Tibial nerve (tissue), 4 donors: ENCODE measurements around the gene GNG12. TPM values are rescaled to one million over a fixed set of nuclear protein-coding genes. Genes with fewer than 3 reads are reported as not detected.
"Not testable (repeated sequence)": the region's sequence is repeated elsewhere in the genome, so short reads cannot be mapped to it uniquely, and the experiment has no call there.

Source experiments
- DNase-seq, 2 donors: peaks; one replicate each; pipeline ENCODE4 v3.0.0-alpha.2; 2019; ENCODE audit warnings: low spot score in 2 of 2
- H3K27ac ChIP-seq, 4 donors: fragments of 200-600 bp; sonication (generic) in 3 of 4; one replicate each; pipeline ENCODE4 v1.5.1; 2017 to 2019; ENCODE audit warnings: mild to moderate bottlenecking in 1 of 4
- H3K27me3 ChIP-seq, 2 donors: fragments of 200-600 bp; sonication (generic) in 1 of 2; one replicate each; pipeline versions ENCODE4 v1.5.1 to v1.6.0; 2017 to 2019
- H3K36me3 ChIP-seq, 3 donors: fragments of 200-600 bp; sonication (generic); one replicate each; pipeline ENCODE4 v1.5.1; 2018 to 2019
- H3K4me1 ChIP-seq, 4 donors: fragments of 200-600 bp; sonication (generic) in 3 of 4; one replicate each; pipeline ENCODE4 v1.5.1; 2017 to 2019
- H3K4me3 ChIP-seq, 4 donors: fragments of 200-600 bp; sonication (generic) in 3 of 4; one replicate each; pipeline ENCODE4 v1.5.1; 2017 to 2019; ENCODE audit warnings: mild to moderate bottlenecking in 1 of 4, moderate library complexity in 1 of 4
- H3K9me3 ChIP-seq, 4 donors: fragments of 200-600 bp; sonication (generic) in 3 of 4; one replicate each; pipeline ENCODE4 v1.5.1; 2017 to 2019
- CTCF ChIP-seq, 5 experiments: fragments of 200-600 bp in 3 of 5; fragments of 450-650 bp in 2 of 5; sonication (generic) in 3 of 5; IDR thresholded peaks; one replicate each; pipeline ENCODE4 v1.5.1; 2016 to 2019; ENCODE audit warnings: antibody characterized with exemption in 5 of 5, mild to moderate bottlenecking in 3 of 5, moderate library complexity in 2 of 5
- EP300 ChIP-seq, 2 donors: sonication (generic); formaldehyde crosslinking; IDR thresholded peaks; one replicate each; pipeline ENCODE4 v1.6.1; 2017; ENCODE audit warnings: antibody characterized with exemption in 2 of 2, mild to moderate bottlenecking in 1 of 2
- POLR2A ChIP-seq, 2 donors: fragments of 450-650 bp; IDR thresholded peaks; one replicate each; pipeline ENCODE4 v1.6.1; 2017; ENCODE audit warnings: antibody characterized with exemption in 2 of 2, mild to moderate bottlenecking in 2 of 2, moderate library complexity in 2 of 2
- WGBS, 2 donors: methylation state at CpG; one replicate each; pipeline ENCODE4 v1.1.5; 2018; 5-methylcytosine and 5-hydroxymethylcytosine counted together
- total RNA-seq, 4 donors: library from RNA; depleted of rRNA; stranded (reverse); fragments of >200 nt; gene quantifications; one replicate each; pipeline ENCODE4 v1.1.0, GENCODE V29; 2016

GNG12 gene
- total RNA-seq, 4 donors from 2014 or later = 55.9 to 71.8 (median 68.4) TPM

- Histone ChIP-seq H3K27ac (no peak overlapping the region), H3K36me3 (no peaks in the 10 kb centered on the region), H3K4me1 (no peaks in the 10 kb centered on the region), H3K9me3 (no peaks in the 10 kb centered on the region), H3K27me3 (no peaks in the 10 kb centered on the region), H3K4me3 (no peak overlapping the region)
- DNase-seq = no peak
- 36 to 41% methylated on average over 1 of the region's 1 CpG for WGBS, 2 donors
- TF ChIP-seq POLR2A (IDR thresholded peaks at IDR 0.05) = no peak
- TF ChIP-seq CTCF (IDR thresholded peaks at IDR 0.05) = no peak
- TF ChIP-seq EP300 (IDR thresholded peaks at IDR 0.05) = no peak
Observed at GRCh38 chr1:67668660-67669059, 164.6 kb downstream of the GNG12 start.

GRCh38 chr1:67666636-67667035, 166.6 kb downstream of the GNG12 start:
- Histone ChIP-seq H3K27ac (no peak overlapping the region), H3K36me3 (no peaks in the 10 kb centered on the region), H3K4me3 (no peak overlapping the region), H3K4me1 (no peaks in the 10 kb centered on the region), H3K9me3 (no peaks in the 10 kb centered on the region), H3K27me3 (no peaks in the 10 kb centered on the region)
- no peak for DNase-seq
- TF ChIP-seq POLR2A (IDR thresholded peaks at IDR 0.05) (no peak), CTCF (IDR thresholded peaks at IDR 0.05) (no peak), EP300 (IDR thresholded peaks at IDR 0.05) (no peak)
- 91 to 92% methylated on average over 5 of the region's 5 CpGs for WGBS, 2 donors

- not testable (repeated sequence) for H3K27ac ChIP-seq, DNase-seq, H3K36me3 ChIP-seq, H3K4me1 ChIP-seq, H3K9me3 ChIP-seq, H3K4me3 ChIP-seq, H3K27me3 ChIP-seq
Observed at GRCh38 chr1:67665307-67665706, 168.0 kb downstream of the GNG12 start.

- WGBS, 2 donors = 51 to 67% methylated on average over 1 of the region's 1 CpG
- no peaks in the 10 kb centered on the region for H3K36me3 ChIP-seq
Observed at GRCh38 chr1:67664048-67664447, 169.2 kb downstream of the GNG12 start.

GRCh38 chr1:67662884-67663283, 170.4 kb downstream of the GNG12 start:
- no peaks in the 10 kb centered on the region for H3K4me1 ChIP-seq

More at GRCh38 chr1:67664048-67664447, 169.2 kb downstream of the GNG12 start:
- no peak overlapping the region for H3K4me3 ChIP-seq
- no peak overlapping the region for H3K27ac ChIP-seq
- H3K4me1 ChIP-seq = no peaks in the 10 kb centered on the region
- no peaks in the 10 kb centered on the region for H3K27me3 ChIP-seq
- no peaks in the 10 kb centered on the region for H3K9me3 ChIP-seq
- TF ChIP-seq CTCF (IDR thresholded peaks at IDR 0.05) (no peak), EP300 (IDR thresholded peaks at IDR 0.05) (no peak), POLR2A (IDR thresholded peaks at IDR 0.05) (no peak)
- no peak for DNase-seq

More at GRCh38 chr1:67662884-67663283, 170.4 kb downstream of the GNG12 start:
- 69 to 85% methylated on average over 6 of the region's 6 CpGs for WGBS, 2 donors
- H3K27me3 ChIP-seq = no peaks in the 10 kb centered on the region
- no peak for DNase-seq
- TF ChIP-seq EP300 (IDR thresholded peaks at IDR 0.05) = no peak
- no peak for TF ChIP-seq POLR2A (IDR thresholded peaks at IDR 0.05)
- TF ChIP-seq CTCF (IDR thresholded peaks at IDR 0.05) = no peak
- H3K27ac ChIP-seq = no peak overlapping the region
- no peak overlapping the region for H3K4me3 ChIP-seq
- H3K36me3 ChIP-seq = no peaks in the 10 kb centered on the region
- no peaks in the 10 kb centered on the region for H3K9me3 ChIP-seq
